ENCODE measurements around the gene GABRP. TPM values are rescaled to one million over a fixed set of nuclear protein-coding genes. Genes with fewer than 3 reads are reported as not detected.

The GABRP gene
- total and polyA plus RNA-seq, 5 donors from 2014 or later = not detected

Other genes with a start within 250 kb of the GABRP start
- not detected for gene RANBP17, start 78.3 kb downstream of the GABRP start, total RNA-seq
- gene RANBP17, start 78.3 kb downstream of the GABRP start, polyA plus RNA-seq = not detected